ENCODE measurements around the gene HSPD1. TPM values are rescaled to one million over a fixed set of nuclear protein-coding genes. Genes with fewer than 3 reads are reported as not detected.

HSPD1 gene
- total and polyA plus RNA-seq, 9 of the 15 experiments (the other 6 are each of a cell fraction or from before 2014, with no cell fraction given) = 398 to 1,014 (median 622) TPM

DNA sequence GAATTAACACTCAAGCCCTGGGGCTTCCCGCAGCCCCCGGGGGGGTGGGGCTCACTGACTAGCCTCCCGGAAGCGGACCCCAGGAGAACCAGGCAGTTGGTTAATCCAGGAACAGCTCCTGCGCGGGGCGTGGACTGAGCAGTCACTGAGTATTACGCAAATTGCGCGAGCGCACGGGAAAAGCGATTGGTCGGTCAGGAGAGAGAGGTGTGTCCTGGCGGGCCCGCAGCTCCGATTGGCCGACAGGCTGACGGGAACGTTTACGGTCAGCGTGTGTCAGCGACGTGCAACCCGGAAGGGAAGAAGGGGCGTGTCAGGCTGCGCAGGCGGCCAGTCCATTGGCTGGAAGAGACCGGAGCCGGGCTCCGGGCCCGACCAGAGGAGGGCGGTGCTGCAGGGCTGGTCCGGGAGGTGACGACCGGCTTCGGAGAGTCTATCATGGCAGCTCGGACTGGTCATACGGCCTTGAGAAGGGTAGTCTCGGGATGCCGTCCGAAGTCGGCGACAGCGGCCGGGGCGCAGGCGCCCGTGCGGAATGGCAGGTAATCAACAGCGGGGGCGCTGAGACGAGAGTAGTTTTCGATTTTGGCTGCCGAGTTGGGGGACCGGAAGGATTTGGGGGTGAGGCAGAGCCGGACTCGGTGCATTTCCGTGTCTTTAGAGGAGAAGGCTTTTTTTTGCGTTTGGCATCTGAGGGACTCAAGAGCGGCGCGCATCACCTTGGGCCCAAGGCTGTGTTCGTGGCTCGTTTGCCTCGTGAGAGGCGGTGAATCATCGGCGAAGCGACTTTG lies 46.3 kb downstream of the HSPD1 start, which contains the start of gene COQ10B (continued):
- TF ChIP-seq, protein P1, sequence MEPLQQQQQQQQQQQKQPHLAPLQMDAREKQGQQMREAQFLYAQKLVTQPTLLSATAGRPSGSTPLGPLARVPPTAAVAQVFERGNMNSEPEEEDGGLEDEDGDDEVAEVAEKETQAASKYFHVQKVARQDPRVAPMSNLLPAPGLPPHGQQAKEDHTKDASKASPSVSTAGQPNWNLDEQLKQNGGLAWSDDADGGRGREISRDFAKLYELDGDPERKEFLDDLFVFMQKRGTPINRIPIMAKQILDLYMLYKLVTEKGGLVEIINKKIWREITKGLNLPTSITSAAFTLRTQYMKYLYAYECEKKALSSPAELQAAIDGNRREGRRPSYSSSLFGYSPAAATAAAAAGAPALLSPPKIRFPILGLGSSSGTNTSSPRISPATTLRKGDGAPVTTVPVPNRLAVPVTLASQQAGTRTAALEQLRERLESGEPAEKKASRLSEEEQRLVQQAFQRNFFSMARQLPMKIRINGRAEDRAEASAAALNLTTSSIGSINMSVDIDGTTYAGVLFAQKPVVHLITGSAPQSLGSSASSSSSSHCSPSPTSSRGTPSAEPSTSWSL (CRISPR knock-in tag; IDR thresholded peaks at IDR 0.05; ENCODE audit: borderline replicate concordance) = no peak
- TF ChIP-seq RNF2 (IDR thresholded peaks at IDR 0.05) = no peak
- TF ChIP-seq BACH1 (tag; IDR thresholded peaks at IDR 0.05) = no peak
- peak; percentile 46 for TF ChIP-seq HCFC1 (IDR thresholded peaks at IDR 0.05; ENCODE audit: low read depth, low read length)
- peak; percentile 94 for TF ChIP-seq ELF1 (tag; IDR thresholded peaks at IDR 0.05)
- TF ChIP-seq CEBPB (tag; IDR thresholded peaks at IDR 0.05) = peak; percentile 97
- no peak for TF ChIP-seq ZFP36 (IDR thresholded peaks at IDR 0.05; ENCODE audit: low read depth, low read length, partially characterized antibody)
- TF ChIP-seq, protein P2, sequence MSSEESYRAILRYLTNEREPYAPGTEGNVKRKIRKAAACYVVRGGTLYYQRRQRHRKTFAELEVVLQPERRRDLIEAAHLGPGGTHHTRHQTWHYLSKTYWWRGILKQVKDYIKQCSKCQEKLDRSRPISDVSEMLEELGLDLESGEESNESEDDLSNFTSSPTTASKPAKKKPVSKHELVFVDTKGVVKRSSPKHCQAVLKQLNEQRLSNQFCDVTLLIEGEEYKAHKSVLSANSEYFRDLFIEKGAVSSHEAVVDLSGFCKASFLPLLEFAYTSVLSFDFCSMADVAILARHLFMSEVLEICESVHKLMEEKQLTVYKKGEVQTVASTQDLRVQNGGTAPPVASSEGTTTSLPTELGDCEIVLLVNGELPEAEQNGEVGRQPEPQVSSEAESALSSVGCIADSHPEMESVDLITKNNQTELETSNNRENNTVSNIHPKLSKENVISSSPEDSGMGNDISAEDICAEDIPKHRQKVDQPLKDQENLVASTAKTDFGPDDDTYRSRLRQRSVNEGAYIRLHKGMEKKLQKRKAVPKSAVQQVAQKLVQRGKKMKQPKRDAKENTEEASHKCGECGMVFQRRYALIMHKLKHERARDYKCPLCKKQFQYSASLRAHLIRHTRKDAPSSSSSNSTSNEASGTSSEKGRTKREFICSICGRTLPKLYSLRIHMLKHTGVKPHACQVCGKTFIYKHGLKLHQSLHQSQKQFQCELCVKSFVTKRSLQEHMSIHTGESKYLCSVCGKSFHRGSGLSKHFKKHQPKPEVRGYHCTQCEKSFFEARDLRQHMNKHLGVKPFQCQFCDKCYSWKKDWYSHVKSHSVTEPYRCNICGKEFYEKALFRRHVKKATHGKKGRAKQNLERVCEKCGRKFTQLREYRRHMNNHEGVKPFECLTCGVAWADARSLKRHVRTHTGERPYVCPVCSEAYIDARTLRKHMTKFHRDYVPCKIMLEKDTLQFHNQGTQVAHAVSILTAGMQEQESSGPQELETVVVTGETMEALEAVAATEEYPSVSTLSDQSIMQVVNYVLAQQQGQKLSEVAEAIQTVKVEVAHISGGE (CRISPR knock-in tag; IDR thresholded peaks at IDR 0.05) = peak; percentile 71 to 95 (median 75); a peak in 5 of 6 replicates
- TF ChIP-seq IRF9 (tag; IDR thresholded peaks at IDR 0.05) = no peak
- TF ChIP-seq HIVEP1 (CRISPR knock-in tag; IDR thresholded peaks at IDR 0.05) = no peak
- TF ChIP-seq, protein P3, sequence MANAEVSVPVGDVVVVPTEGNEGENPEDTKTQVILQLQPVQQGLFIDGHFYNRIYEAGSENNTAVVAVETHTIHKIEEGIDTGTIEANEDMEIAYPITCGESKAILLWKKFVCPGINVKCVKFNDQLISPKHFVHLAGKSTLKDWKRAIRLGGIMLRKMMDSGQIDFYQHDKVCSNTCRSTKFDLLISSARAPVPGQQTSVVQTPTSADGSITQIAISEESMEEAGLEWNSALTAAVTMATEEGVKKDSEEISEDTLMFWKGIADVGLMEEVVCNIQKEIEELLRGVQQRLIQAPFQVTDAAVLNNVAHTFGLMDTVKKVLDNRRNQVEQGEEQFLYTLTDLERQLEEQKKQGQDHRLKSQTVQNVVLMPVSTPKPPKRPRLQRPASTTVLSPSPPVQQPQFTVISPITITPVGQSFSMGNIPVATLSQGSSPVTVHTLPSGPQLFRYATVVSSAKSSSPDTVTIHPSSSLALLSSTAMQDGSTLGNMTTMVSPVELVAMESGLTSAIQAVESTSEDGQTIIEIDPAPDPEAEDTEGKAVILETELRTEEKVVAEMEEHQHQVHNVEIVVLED (CRISPR knock-in tag; IDR thresholded peaks at IDR 0.05) = peak; percentile 82
- TF ChIP-seq SMARCE1 (IDR thresholded peaks at IDR 0.05) = peak; percentile 42
- no peak for TF ChIP-seq SMARCC2 (IDR thresholded peaks at IDR 0.05; ENCODE audit: low read depth)
- TF ChIP-seq TSC22D4 (tag; IDR thresholded peaks at IDR 0.05) = no peak
- TF ChIP-seq, protein P4, sequence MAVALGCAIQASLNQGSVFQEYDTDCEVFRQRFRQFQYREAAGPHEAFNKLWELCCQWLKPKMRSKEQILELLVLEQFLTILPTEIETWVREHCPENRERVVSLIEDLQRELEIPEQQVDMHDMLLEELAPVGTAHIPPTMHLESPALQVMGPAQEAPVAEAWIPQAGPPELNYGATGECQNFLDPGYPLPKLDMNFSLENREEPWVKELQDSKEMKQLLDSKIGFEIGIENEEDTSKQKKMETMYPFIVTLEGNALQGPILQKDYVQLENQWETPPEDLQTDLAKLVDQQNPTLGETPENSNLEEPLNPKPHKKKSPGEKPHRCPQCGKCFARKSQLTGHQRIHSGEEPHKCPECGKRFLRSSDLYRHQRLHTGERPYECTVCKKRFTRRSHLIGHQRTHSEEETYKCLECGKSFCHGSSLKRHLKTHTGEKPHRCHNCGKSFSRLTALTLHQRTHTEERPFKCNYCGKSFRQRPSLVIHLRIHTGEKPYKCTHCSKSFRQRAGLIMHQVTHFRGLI (CRISPR knock-in tag; IDR thresholded peaks at IDR 0.05) = no peak
- TF ChIP-seq ZNF551 (CRISPR knock-in tag; IDR thresholded peaks at IDR 0.05) = no peak
- TF ChIP-seq ZNF197 (CRISPR knock-in tag; IDR thresholded peaks at IDR 0.05; ENCODE audit: low read depth) = no peak
- TF ChIP-seq RAD51 (IDR thresholded peaks at IDR 0.05; ENCODE audit: borderline replicate concordance, low read depth) = no peak
- TF ChIP-seq ZFP1 (CRISPR knock-in tag; IDR thresholded peaks at IDR 0.05) = no peak

Data from K562 (cell line).